ENCODE results near the gene SMAD3.

Gene SMAD3

GRCh38 chr15:67133026-67133425 is 67.6 kb downstream of the SMAD3 start:
- H3K27ac ChIP-seq (ENCODE audit: insufficient read depth in 1 of 2, low read depth in 1 of 2, low read length in 2 of 2, poor library complexity in 1 of 2, severe bottlenecking in 2 of 2), result no peak overlapping the region
- H3K4me3 ChIP-seq (ENCODE audit: control insufficient read depth in 1 of 7, extremely low read depth in 1 of 7, insufficient read depth in 4 of 7, low read depth in 2 of 7, low read length in 6 of 7), result no peak overlapping the region
- H3K4me1 ChIP-seq (ENCODE audit: control extremely low read depth in 1 of 4, control insufficient read depth in 4 of 4, insufficient read depth in 4 of 4, low read length in 3 of 4), result peaks cover 8 to 39% (median 27%) of the 10 kb centered on the region in 4 experiments
- CTCF ChIA-PET, result interaction anchor here (0.7 to 1.2 kb wide), 2 partner anchors 9 to 10 kb away, joined by 3 read pairs; no protein-coding TSS in a partner anchor
- H3K27me3 ChIP-seq (replicated peaks in 2 of 5; ENCODE audit: control insufficient read depth in 4 of 5, insufficient read depth in 5 of 5, low read length in 4 of 5), result no peaks in the 10 kb centered on the region
- WGBS (ENCODE audit: insufficient coverage), result 83% methylated on average over 2 of the region's 4 CpGs
- no peak for DNase-seq
- POLR2A ChIA-PET, result interaction anchor here (1.2 kb wide), 2 partner anchors 10 to 12 kb away, joined by 3 read pairs; no protein-coding TSS in a partner anchor
- no peaks in the 10 kb centered on the region for H3K9me3 ChIP-seq (ENCODE audit: control extremely low read depth in 1 of 5, control insufficient read depth in 4 of 5, insufficient read depth in 2 of 5, low read depth in 1 of 5, low read length in 4 of 5)
- no peaks in the 10 kb centered on the region for H3K36me3 ChIP-seq (ENCODE audit: control insufficient read depth in 4 of 4, insufficient read depth in 4 of 4, low read length in 3 of 4)

GRCh38 chr15:67133738-67134066 is 68.3 kb downstream of the SMAD3 start:
- no peaks in the 10 kb centered on the region for H3K9me3 ChIP-seq (ENCODE audit: control extremely low read depth in 1 of 5, control insufficient read depth in 4 of 5, insufficient read depth in 2 of 5, low read depth in 1 of 5, low read length in 4 of 5)
- H3K4me1 ChIP-seq (ENCODE audit: control extremely low read depth in 1 of 4, control insufficient read depth in 4 of 4, insufficient read depth in 4 of 4, low read length in 3 of 4), result peaks cover 8 to 41% (median 24%) of the 10 kb centered on the region in 4 experiments
- WGBS (ENCODE audit: insufficient coverage), result 77% methylated on average over 3 of the region's 3 CpGs
- DNase-seq, result no peak
- POLR2A ChIA-PET, result interaction anchor here (1.7 kb wide), 1 partner anchor 15 kb away, joined by 5 read pairs; no protein-coding TSS in a partner anchor
- no peaks in the 10 kb centered on the region for H3K36me3 ChIP-seq (ENCODE audit: control insufficient read depth in 4 of 4, insufficient read depth in 4 of 4, low read length in 3 of 4)
- no peak overlapping the region for H3K4me3 ChIP-seq (ENCODE audit: control insufficient read depth in 1 of 7, extremely low read depth in 1 of 7, insufficient read depth in 4 of 7, low read depth in 2 of 7, low read length in 6 of 7)
- H3K27me3 ChIP-seq (replicated peaks in 2 of 5; ENCODE audit: control insufficient read depth in 4 of 5, insufficient read depth in 5 of 5, low read length in 4 of 5), result no peaks in the 10 kb centered on the region
- CTCF ChIA-PET, result interaction anchor here (0.6 to 2.1 kb wide), 5 partner anchors 9 to 91 kb away, joined by 3 to 8 read pairs (median 4); no protein-coding TSS in a partner anchor
- H3K27ac ChIP-seq (ENCODE audit: insufficient read depth in 1 of 2, low read depth in 1 of 2, low read length in 2 of 2, poor library complexity in 1 of 2, severe bottlenecking in 2 of 2), result peak overlapping the region in 1 of 2 experiments; percentile 33

- ChIA-PET CTCF (interaction anchor here (0.6 to 2.1 kb wide), 7 partner anchors 9 to 146 kb away, joined by 3 to 8 read pairs (median 4); no protein-coding TSS in a partner anchor), POLR2A (interaction anchor here (0.6 to 1.7 kb wide), 3 partner anchors 13 to 42 kb away, joined by 3 to 5 read pairs (median 4); no protein-coding TSS in a partner anchor)
- 31% methylated on average over 8 of the region's 13 CpGs for WGBS (ENCODE audit: insufficient coverage)
- no peaks in the 10 kb centered on the region for H3K9me3 ChIP-seq (ENCODE audit: control extremely low read depth in 1 of 5, control insufficient read depth in 4 of 5, insufficient read depth in 2 of 5, low read depth in 1 of 5, low read length in 4 of 5)
- no peaks in the 10 kb centered on the region for H3K36me3 ChIP-seq (ENCODE audit: control insufficient read depth in 4 of 4, insufficient read depth in 4 of 4, low read length in 3 of 4)
- peak; percentile 57 to 82 (median 75) for DNase-seq
- H3K4me1 ChIP-seq (ENCODE audit: control extremely low read depth in 1 of 4, control insufficient read depth in 4 of 4, insufficient read depth in 4 of 4, low read length in 3 of 4), result peaks cover 8 to 47% (median 24%) of the 10 kb centered on the region in 4 experiments
- H3K27ac ChIP-seq (ENCODE audit: insufficient read depth in 1 of 2, low read depth in 1 of 2, low read length in 2 of 2, poor library complexity in 1 of 2, severe bottlenecking in 2 of 2), result peak overlapping the region in 1 of 2 experiments; percentile 33
- no peaks in the 10 kb centered on the region for H3K27me3 ChIP-seq (replicated peaks in 2 of 5; ENCODE audit: control insufficient read depth in 4 of 5, insufficient read depth in 5 of 5, low read length in 4 of 5)
- peak overlapping the region in 1 of 7 experiments; percentile 11 for H3K4me3 ChIP-seq (ENCODE audit: control insufficient read depth in 1 of 7, extremely low read depth in 1 of 7, insufficient read depth in 4 of 7, low read depth in 2 of 7, low read length in 6 of 7)
Measured at GRCh38 chr15:67134067-67134838, 68.9 kb downstream of the SMAD3 start.

- DNase-seq, result no peak
- WGBS (ENCODE audit: insufficient coverage), result 81% methylated on average over 3 of the region's 4 CpGs
- Histone ChIP-seq H3K27me3 (replicated peaks in 2 of 5; ENCODE audit: control insufficient read depth in 4 of 5, insufficient read depth in 5 of 5, low read length in 4 of 5) (no peaks in the 10 kb centered on the region), H3K36me3 (ENCODE audit: control insufficient read depth in 4 of 4, insufficient read depth in 4 of 4, low read length in 3 of 4) (no peaks in the 10 kb centered on the region), H3K4me3 (ENCODE audit: control insufficient read depth in 1 of 7, extremely low read depth in 1 of 7, insufficient read depth in 4 of 7, low read depth in 2 of 7, low read length in 6 of 7) (no peak overlapping the region), H3K9me3 (ENCODE audit: control extremely low read depth in 1 of 5, control insufficient read depth in 4 of 5, insufficient read depth in 2 of 5, low read depth in 1 of 5, low read length in 4 of 5) (no peaks in the 10 kb centered on the region), H3K27ac (ENCODE audit: insufficient read depth in 1 of 2, low read depth in 1 of 2, low read length in 2 of 2, poor library complexity in 1 of 2, severe bottlenecking in 2 of 2) (peak overlapping the region in 1 of 2 experiments; percentile 33), H3K4me1 (ENCODE audit: control extremely low read depth in 1 of 4, control insufficient read depth in 4 of 4, insufficient read depth in 4 of 4, low read length in 3 of 4) (peaks cover 8 to 50% (median 24%) of the 10 kb centered on the region in 4 experiments)
- ChIA-PET POLR2A (interaction anchor here (0.7 to 1.7 kb wide), 3 partner anchors 9 to 14 kb away, joined by 3 to 5 read pairs (median 4); no protein-coding TSS in a partner anchor), CTCF (interaction anchor here (0.8 to 2.1 kb wide), 5 partner anchors 8 to 145 kb away, joined by 3 to 8 read pairs (median 4); no protein-coding TSS in a partner anchor)
Measured at GRCh38 chr15:67134871-67135492, 69.6 kb downstream of the SMAD3 start.

GRCh38 chr15:67135494-67135893 is 70.1 kb downstream of the SMAD3 start:
- POLR2A ChIA-PET, result interaction anchor here (0.7 to 1.7 kb wide), 3 partner anchors 10 to 14 kb away, joined by 3 to 5 read pairs (median 4); no protein-coding TSS in a partner anchor
- H3K27ac ChIP-seq (ENCODE audit: insufficient read depth in 1 of 2, low read depth in 1 of 2, low read length in 2 of 2, poor library complexity in 1 of 2, severe bottlenecking in 2 of 2), result no peak overlapping the region

GRCh38 chr15:67136802-67137201 is 71.4 kb downstream of the SMAD3 start:
- Histone ChIP-seq H3K27me3 (replicated peaks in 2 of 5; ENCODE audit: control insufficient read depth in 4 of 5, insufficient read depth in 5 of 5, low read length in 4 of 5) (no peaks in the 10 kb centered on the region), H3K4me3 (ENCODE audit: control insufficient read depth in 1 of 7, extremely low read depth in 1 of 7, insufficient read depth in 4 of 7, low read depth in 2 of 7, low read length in 6 of 7) (no peak overlapping the region), H3K27ac (ENCODE audit: insufficient read depth in 1 of 2, low read depth in 1 of 2, low read length in 2 of 2, poor library complexity in 1 of 2, severe bottlenecking in 2 of 2) (no peak overlapping the region), H3K36me3 (ENCODE audit: control insufficient read depth in 4 of 4, insufficient read depth in 4 of 4, low read length in 3 of 4) (no peaks in the 10 kb centered on the region), H3K9me3 (ENCODE audit: control extremely low read depth in 1 of 5, control insufficient read depth in 4 of 5, insufficient read depth in 2 of 5, low read depth in 1 of 5, low read length in 4 of 5) (no peaks in the 10 kb centered on the region), H3K4me1 (ENCODE audit: control extremely low read depth in 1 of 4, control insufficient read depth in 4 of 4, insufficient read depth in 4 of 4, low read length in 3 of 4) (peaks cover 10 to 56% (median 32%) of the 10 kb centered on the region in 4 experiments)
- 55% methylated on average over 3 of the region's 3 CpGs for WGBS (ENCODE audit: insufficient coverage)
- no peak for DNase-seq
- ChIA-PET POLR2A (interaction anchor here (1.0 kb wide), 1 partner anchor 16 kb away, joined by 3 read pairs; no protein-coding TSS in a partner anchor), CTCF (interaction anchor here (0.9 to 2.4 kb wide), 2 partner anchors 10 to 53 kb away, joined by 3 to 7 read pairs; no protein-coding TSS in a partner anchor)

More at GRCh38 chr15:67135494-67135893, 70.1 kb downstream of the SMAD3 start:
- H3K9me3 ChIP-seq (ENCODE audit: control extremely low read depth in 1 of 5, control insufficient read depth in 4 of 5, insufficient read depth in 2 of 5, low read depth in 1 of 5, low read length in 4 of 5), result no peaks in the 10 kb centered on the region
- no peak for DNase-seq
- no peak overlapping the region for H3K4me3 ChIP-seq (ENCODE audit: control insufficient read depth in 1 of 7, extremely low read depth in 1 of 7, insufficient read depth in 4 of 7, low read depth in 2 of 7, low read length in 6 of 7)
- WGBS (ENCODE audit: insufficient coverage), result 76% methylated on average over 3 of the region's 4 CpGs
- H3K4me1 ChIP-seq (ENCODE audit: control extremely low read depth in 1 of 4, control insufficient read depth in 4 of 4, insufficient read depth in 4 of 4, low read length in 3 of 4), result peaks cover 8 to 55% (median 29%) of the 10 kb centered on the region in 4 experiments
- H3K36me3 ChIP-seq (ENCODE audit: control insufficient read depth in 4 of 4, insufficient read depth in 4 of 4, low read length in 3 of 4), result no peaks in the 10 kb centered on the region
- CTCF ChIA-PET, result interaction anchor here (2.1 kb wide), 1 partner anchor 11 kb away, joined by 8 read pairs; no protein-coding TSS in a partner anchor
- H3K27me3 ChIP-seq (replicated peaks in 2 of 5; ENCODE audit: control insufficient read depth in 4 of 5, insufficient read depth in 5 of 5, low read length in 4 of 5), result no peaks in the 10 kb centered on the region
